Activated naive CD4-positive, alpha-beta T cell (primary cell): ENCODE results near the gene MGAT5.

ENCODE experiments used
- DNase-seq, 4 experiments: peaks; one replicate each; lab custom pipeline; 2025; lab: John Stamatoyannopoulos, UW

The MGAT5 gene

DNA sequence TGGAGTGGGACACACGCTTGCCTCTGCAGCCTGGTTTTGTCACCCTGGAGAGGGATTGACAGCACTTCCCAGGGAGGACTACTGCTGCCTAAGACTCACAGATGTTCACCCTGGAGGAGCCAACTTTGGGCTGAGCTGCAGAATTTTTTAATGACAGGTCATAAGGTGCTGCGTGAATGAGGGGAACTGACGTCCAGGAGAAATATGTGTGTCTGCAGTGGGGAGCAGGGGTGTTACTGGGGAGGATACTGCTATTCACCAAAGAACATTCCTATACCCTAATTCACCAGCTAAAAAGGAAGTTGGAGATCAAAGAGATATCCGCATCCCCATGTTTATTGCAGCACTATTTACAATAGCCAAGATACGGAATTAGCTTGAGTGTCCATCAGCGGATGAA, 144.4 kb downstream of the MGAT5 start:
- no peak for DNase-seq

- no peak for DNase-seq
Observed at GRCh38 chr2:134399096-134399495, 145.2 kb downstream of the MGAT5 start.

GRCh38 chr2:134401081-134401497, 147.2 kb downstream of the MGAT5 start:
- DNase-seq: no peak

DNA sequence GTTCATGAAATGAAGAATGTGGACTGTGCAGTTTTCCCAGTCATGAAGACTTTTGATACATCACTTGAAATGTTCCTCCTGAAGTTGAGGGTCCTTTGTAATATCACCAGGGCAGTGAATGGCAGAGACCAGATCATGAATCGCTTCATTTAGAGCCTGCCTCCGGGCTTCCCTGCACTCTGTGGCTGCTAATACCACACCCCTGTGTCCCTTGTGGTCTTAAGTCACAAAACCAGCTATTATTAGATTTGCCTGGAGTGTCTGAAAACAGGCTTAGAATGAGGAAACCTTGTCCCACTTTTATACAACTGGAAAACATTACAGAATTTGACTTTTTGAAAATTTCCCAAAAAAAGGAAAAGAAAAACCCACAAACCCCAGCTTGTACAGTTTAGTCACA, 147.9 kb downstream of the MGAT5 start:
- no peak for DNase-seq

DNA sequence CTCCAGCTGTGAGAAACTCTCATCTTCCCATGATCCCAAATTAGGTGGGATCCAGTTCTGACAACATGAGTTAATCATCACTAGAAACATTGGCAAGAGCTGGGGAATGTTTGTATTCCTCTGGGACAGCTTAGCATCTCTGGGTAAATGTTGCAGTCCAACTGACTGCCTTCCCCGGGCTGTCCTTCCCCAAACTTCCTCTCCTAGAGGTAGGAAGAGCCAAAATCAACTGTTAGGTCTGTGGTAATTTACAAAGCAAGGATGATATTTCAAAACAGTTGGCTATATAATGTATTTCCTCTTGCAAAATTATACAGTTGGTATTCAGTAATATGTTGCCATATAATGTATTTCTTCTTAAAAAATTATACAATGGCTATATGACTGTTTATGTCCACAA, 148.5 kb downstream of the MGAT5 start:
- DNase-seq: no peak

DNA sequence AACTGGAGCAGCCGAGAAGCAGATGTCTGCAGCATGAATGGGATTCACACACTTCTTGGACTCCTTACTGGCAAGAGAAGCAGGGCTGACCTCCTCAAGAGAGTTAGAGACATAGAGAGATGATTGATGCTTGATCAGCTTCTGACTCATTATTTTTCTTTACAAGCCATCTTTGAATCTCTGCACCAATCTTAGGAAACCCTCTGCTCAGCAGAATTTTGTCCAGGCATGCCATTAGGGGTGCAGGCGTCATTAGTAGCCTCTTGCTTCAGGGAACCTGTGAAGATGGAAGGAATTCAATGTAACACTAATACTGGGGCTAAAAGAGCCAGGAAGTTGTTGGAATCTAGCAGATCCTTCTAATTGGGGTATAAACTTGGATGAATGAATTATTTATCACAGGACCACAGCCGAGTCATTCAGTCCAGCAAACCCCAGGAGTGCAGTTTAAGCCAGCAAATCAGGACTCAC, 151.8 kb downstream of the MGAT5 start:
- no peak for DNase-seq

GRCh38 chr2:134406311-134406710, 152.4 kb downstream of the MGAT5 start:
- no peak for DNase-seq

- DNase-seq: no peak
Observed at GRCh38 chr2:134406736-134407135, 152.9 kb downstream of the MGAT5 start.

- no peak for DNase-seq
Observed at GRCh38 chr2:134407154-134407890, 153.4 kb downstream of the MGAT5 start.

- DNase-seq: no peak
Observed at GRCh38 chr2:134408386-134408785, 154.5 kb downstream of the MGAT5 start.

DNA sequence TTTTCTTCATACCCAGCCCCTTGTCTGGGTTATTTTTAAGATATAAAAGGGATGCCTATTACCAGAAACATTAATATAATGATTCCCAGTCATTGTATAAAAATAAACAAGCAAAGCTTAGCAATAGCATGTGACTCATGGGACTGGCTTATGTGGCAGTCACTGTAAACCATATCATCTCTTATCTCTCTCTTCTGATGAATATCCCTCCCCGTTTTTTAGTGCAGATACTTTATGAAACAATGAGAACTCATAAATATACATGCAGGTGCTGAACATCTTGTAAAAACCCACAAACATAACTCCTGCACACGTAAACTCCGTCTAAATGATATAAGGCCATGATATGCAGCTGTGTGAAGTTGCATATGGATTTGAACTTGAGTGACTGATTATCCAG, 154.9 kb downstream of the MGAT5 start:
- DNase-seq: no peak

GRCh38 chr2:134410006-134410405, 156.1 kb downstream of the MGAT5 start:
- DNase-seq: no peak

DNA sequence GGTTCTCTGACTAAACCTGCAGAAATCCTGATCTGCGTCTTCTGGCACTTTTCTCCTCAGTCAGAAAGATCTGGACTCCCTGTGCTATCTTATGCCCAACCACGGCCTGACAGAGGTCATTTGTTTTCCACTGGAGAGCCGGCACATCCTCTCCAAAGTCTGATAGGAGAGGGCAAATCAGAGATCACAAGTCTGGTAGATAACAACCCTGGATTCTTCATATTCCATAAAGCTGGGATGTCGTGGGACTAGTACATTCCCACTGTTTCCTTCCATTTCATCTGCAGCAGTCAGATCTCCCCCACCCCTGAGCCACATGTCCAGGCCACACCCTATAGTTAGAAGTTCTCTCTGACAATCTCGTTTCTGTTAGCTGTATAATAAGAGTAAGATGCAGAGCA, 157.0 kb downstream of the MGAT5 start:
- DNase-seq: no peak

- DNase-seq: no peak
Observed at GRCh38 chr2:134411279-134411827, 157.5 kb downstream of the MGAT5 start.

GRCh38 chr2:134411828-134412638, 158.2 kb downstream of the MGAT5 start:
- peak; percentile 3 to 47 (median 14) for DNase-seq

DNA sequence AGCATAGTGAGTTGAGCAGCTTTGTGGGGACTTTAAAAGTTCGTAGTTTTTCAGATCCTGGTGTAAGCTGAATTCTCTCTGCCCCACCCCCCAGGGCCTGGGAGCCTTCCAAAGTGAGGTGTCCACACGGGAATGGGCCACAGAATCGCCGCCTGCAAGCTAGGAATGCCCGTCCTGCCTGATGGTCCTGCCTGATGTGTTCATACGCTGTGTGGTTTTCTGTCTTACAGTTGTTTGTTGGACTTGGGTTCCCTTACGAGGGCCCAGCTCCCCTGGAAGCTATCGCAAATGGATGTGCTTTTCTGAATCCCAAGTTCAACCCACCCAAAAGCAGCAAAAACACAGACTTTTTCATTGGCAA, 158.7 kb downstream of the MGAT5 start:
- DNase-seq: no peak

DNA sequence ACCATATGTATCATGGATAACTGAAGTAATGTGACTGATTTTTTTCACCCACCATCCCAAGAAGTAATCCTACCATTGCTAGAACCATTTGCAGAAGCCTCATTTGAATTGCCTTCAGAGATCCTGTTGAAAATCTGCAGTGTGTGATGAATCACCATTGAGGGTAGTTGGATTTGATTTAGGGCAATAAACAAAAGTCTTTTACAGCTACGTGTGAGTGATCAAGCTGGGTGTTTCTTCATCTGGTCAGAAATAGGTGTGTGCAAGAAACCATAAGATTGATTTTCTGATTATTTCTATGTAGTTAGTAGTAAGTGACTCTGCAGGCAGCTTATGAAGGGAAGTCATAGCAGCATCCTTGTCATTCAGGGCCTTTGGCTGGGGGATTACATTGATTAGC, 159.6 kb downstream of the MGAT5 start:
- no peak for DNase-seq

DNA sequence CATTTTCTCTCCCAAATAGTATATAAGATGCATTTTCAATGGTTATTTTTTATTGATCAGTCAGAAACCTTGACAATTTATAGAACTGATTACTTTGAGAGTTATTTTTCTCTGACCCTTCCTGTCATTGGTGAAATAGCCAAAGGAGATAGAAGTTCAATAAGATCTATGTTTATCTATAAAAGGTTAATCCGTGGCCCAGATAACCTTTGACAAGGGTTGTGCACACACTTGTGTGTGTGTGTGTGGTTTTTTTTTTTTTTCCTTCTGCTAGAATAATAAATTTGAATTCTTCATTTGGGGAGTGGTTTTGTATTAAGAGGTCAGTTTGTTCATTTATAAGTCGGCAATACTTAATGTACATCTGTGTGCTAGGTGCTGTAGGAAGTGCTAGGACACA, 160.0 kb downstream of the MGAT5 start:
- DNase-seq: no peak

- no peak for DNase-seq
Observed at GRCh38 chr2:134416018-134416417, 162.1 kb downstream of the MGAT5 start.

- no peak for DNase-seq
Observed at GRCh38 chr2:134416637-134417036, 162.8 kb downstream of the MGAT5 start.

GRCh38 chr2:134417968-134418582, 164.2 kb downstream of the MGAT5 start:
- DNase-seq: no peak

- no peak for DNase-seq
Observed at GRCh38 chr2:134420259-134420658, 166.4 kb downstream of the MGAT5 start.

DNA sequence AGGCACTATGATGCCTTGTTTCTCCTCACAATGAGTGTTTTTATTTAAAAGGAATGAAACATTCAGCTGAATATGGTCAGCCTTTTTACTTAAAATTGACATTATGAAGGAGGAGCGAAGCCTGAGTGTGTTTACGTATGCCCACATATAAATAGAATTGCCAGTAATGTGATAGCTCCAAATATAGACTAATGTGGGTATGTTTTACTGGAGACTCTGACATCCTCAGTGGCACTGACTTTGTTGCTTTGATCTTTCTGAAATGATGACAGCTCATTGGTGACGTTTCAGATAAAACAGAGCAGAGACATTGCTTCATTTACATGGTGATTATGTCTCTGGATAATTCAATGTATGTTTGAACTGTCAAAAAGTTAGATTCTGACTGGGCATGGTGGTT, 167.0 kb downstream of the MGAT5 start:
- DNase-seq: no peak
